ENCODE results near the gene RPTOR.

- no peak for TF ChIP-seq MTA2 (IDR thresholded peaks at IDR 0.05; ENCODE audit: low read depth)
- TF ChIP-seq CTCF (IDR thresholded peaks at IDR 0.05 in 2 of 3, conservative IDR thresholded peaks at IDR 0.05 in 1 of 3; ENCODE audit: control insufficient read depth in 2 of 3, extremely low read depth in 1 of 3, insufficient read depth in 1 of 3, low read depth in 3 of 3, low read length in 3 of 3) = no peak
- no peak for TF ChIP-seq CEBPB (IDR thresholded peaks at IDR 0.05; ENCODE audit: borderline replicate concordance in 1 of 2, low read depth in 2 of 2, low read length in 2 of 2)
- no peak for TF ChIP-seq ELK1 (IDR thresholded peaks at IDR 0.05; ENCODE audit: low read depth, low read length)
- TF ChIP-seq EZH2 (IDR thresholded peaks at IDR 0.05; ENCODE audit: borderline replicate concordance, control insufficient read depth, low read depth, low read length) = no peak
- no peak for TF ChIP-seq ZNF274 (IDR thresholded peaks at IDR 0.05; ENCODE audit: insufficient read depth, insufficient read length)
- no peak for TF ChIP-seq TCF12 (IDR thresholded peaks at IDR 0.05; ENCODE audit: low read depth, low read length)
- no peak for TF ChIP-seq MAX (IDR thresholded peaks at IDR 0.05; ENCODE audit: low read depth, low read length)
- no peak for TF ChIP-seq TAF1 (IDR thresholded peaks at IDR 0.05; ENCODE audit: borderline replicate concordance, low read depth, low read length)
- TF ChIP-seq USF2 (IDR thresholded peaks at IDR 0.05; ENCODE audit: borderline replicate concordance, low read depth, low read length) = no peak
Measured at GRCh38 chr17:80986046-80986445, 441.4 kb downstream of the RPTOR start.
